K562 (cell line): ENCODE measurements around the gene DLST. TPM values are rescaled to one million over a fixed set of nuclear protein-coding genes. Genes with fewer than 3 reads are reported as not detected.

Experiments used
- ETV5 ChIP-seq: sonication (generic); formaldehyde crosslinking; IDR thresholded peaks from 2 replicates; pipeline ENCODE4 v1.4.0; 2020; ENCODE audit warnings: low read depth, mild to moderate bottlenecking, missing genetic modification reagents
- PHF8 ChIP-seq: fragments of 200-600 bp; sonication (generic); IDR thresholded peaks from 2 replicates; pipeline ENCODE4 v1.6.1; 2012; ENCODE audit warnings: mixed run types, mild to moderate bottlenecking, inconsistent platforms, low read length, moderate library complexity, borderline replicate concordance
- RBFOX2 ChIP-seq: fragments of 200-400 bp; formaldehyde crosslinking; IDR thresholded peaks from 2 replicates; pipeline ENCODE4 v1.6.1; 2017; ENCODE audit warnings: low read depth, mild to moderate bottlenecking, low read length, moderate library complexity
- ZNF785 ChIP-seq: fragments of 250-450 bp; sonication (Bioruptor Pico); IDR thresholded peaks from 2 replicates; pipeline ENCODE4 v1.4.0; 2020; ENCODE audit warnings: mild to moderate bottlenecking
- polyA plus RNA-seq, 8 experiments: library from polyadenylated mRNA; depleted of rRNA in 4 of 8; stranded (reverse) in 5 of 8; unstranded in 3 of 8; fragments of >200 nt; fragmentation: Nextera tagmentation in 2 of 8; fragmentation: Illumina TruSeq in 1 of 8; extraction: Ambion mirVana in 2 of 8; extraction: Trizol in 1 of 8; gene quantifications; 2 replicates each; pipeline versions ENCODE4 v1.2.1 to v1.2.3, GENCODE V29; 2011 to 2014; ENCODE audit warnings: inconsistent platforms in 1 of 8, missing spikeins in 1 of 8
- total RNA-seq, 7 experiments: library from RNA; depleted of rRNA in 6 of 7; stranded (reverse); fragments of >200 nt in 6 of 7; fragmentation: Illumina TruSeq in 2 of 7; extraction: Trizol in 2 of 7; gene quantifications; 2 replicates each; pipeline versions ENCODE4 v1.2.1 to v1.2.3, GENCODE V29; 2011 to 2021; ENCODE audit warnings: low replicate concordance in 1 of 7
- TF ChIP-seq, protein P1 (sequence below), 3 experiments: fragments of 200-800 bp in 1 of 3; sonication (Bioruptor generic) in 1 of 3; sonication (generic) in 1 of 3; formaldehyde crosslinking in 1 of 3; IDR thresholded peaks; 2 replicates each; pipeline versions ENCODE4 v1.6.1 to v1.8.0; 2016 to 2022; ENCODE audit warnings: mild to moderate bottlenecking in 2 of 3, missing compliant biosample characterization in 2 of 3, missing genetic modification characterization in 2 of 3, missing genetic modification reagents in 1 of 3
- TF ChIP-seq, protein P2 (sequence below): fragments of 200-800 bp; sonication (Bioruptor generic); IDR thresholded peaks from 2 replicates; pipeline ENCODE4 v1.6.1; 2017; ENCODE audit warnings: missing genetic modification characterization, missing compliant biosample characterization
- TF ChIP-seq, protein P3 (sequence below): sonication (generic); formaldehyde crosslinking; IDR thresholded peaks from 2 replicates; pipeline ENCODE4 v1.8.0; 2022; ENCODE audit warnings: missing genetic modification reagents, mild to moderate bottlenecking, moderate library complexity, borderline replicate concordance
- TF ChIP-seq, protein P4 (sequence below), 3 experiments: fragments of 200-800 bp in 1 of 3; fragments of 250-450 bp in 1 of 3; fragments of 450-650 bp in 1 of 3; sonication (Bioruptor Pico) in 1 of 3; sonication (Bioruptor generic) in 1 of 3; formaldehyde crosslinking in 1 of 3; IDR thresholded peaks; 2 replicates each; pipeline versions ENCODE4 v1.6.1 to v1.8.0; 2016 to 2022; ENCODE audit warnings: mild to moderate bottlenecking in 2 of 3, missing genetic modification characterization in 2 of 3, missing compliant biosample characterization in 1 of 3, moderate library complexity in 1 of 3

The DLST gene
- total and polyA plus RNA-seq, 9 of the 15 experiments (the other 6 are each of a cell fraction or from before 2014, with no cell fraction given): 3.0 to 73.7 (median 45.4) TPM

DNA sequence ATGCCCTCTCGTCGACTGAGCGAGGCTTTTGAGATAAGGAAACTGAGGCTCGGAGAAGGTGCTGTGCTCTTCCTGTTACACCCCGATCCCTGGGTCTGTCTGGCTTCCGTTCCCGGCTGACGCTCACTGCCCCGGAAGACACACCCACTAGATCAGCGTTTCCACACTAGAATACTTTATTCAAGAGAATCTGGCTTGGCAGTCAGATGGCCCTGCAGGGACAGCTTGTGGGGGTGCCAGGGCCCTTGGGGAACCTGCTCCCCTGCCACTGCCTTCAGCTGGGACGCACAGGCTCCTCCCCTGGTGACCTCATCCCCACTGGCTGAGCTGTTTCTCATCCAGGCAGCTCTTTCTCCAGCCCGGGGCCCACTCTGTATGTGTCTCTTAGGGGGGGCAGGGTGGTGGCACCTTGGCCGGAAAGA lies 60.0 kb downstream of the DLST start (continued):
- TF ChIP-seq, protein P1, sequence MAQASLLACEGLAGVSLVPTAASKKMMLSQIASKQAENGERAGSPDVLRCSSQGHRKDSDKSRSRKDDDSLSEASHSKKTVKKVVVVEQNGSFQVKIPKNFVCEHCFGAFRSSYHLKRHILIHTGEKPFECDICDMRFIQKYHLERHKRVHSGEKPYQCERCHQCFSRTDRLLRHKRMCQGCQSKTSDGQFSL (CRISPR knock-in tag; IDR thresholded peaks at IDR 0.05): peak; percentile 39; the same call in 1 of the 2 replicates
- TF ChIP-seq, protein P1 (tag; IDR thresholded peaks at IDR 0.05): no peak
- TF ChIP-seq, protein P2, sequence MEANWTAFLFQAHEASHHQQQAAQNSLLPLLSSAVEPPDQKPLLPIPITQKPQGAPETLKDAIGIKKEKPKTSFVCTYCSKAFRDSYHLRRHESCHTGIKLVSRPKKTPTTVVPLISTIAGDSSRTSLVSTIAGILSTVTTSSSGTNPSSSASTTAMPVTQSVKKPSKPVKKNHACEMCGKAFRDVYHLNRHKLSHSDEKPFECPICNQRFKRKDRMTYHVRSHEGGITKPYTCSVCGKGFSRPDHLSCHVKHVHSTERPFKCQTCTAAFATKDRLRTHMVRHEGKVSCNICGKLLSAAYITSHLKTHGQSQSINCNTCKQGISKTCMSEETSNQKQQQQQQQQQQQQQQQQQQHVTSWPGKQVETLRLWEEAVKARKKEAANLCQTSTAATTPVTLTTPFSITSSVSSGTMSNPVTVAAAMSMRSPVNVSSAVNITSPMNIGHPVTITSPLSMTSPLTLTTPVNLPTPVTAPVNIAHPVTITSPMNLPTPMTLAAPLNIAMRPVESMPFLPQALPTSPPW (CRISPR knock-in tag): peak; percentile 36; the same call in 1 of the 2 replicates
- TF ChIP-seq RBFOX2: peak; percentile 36; the same call in 1 of the 2 replicates
- no peak for TF ChIP-seq ZNF785 (CRISPR knock-in tag)
- TF ChIP-seq, protein P3, sequence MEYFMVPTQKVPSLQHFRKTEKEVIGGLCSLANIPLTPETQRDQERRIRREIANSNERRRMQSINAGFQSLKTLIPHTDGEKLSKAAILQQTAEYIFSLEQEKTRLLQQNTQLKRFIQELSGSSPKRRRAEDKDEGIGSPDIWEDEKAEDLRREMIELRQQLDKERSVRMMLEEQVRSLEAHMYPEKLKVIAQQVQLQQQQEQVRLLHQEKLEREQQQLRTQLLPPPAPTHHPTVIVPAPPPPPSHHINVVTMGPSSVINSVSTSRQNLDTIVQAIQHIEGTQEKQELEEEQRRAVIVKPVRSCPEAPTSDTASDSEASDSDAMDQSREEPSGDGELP (CRISPR knock-in tag): peak; percentile 85; the same call in 1 of the 2 replicates
- TF ChIP-seq, protein P4, sequence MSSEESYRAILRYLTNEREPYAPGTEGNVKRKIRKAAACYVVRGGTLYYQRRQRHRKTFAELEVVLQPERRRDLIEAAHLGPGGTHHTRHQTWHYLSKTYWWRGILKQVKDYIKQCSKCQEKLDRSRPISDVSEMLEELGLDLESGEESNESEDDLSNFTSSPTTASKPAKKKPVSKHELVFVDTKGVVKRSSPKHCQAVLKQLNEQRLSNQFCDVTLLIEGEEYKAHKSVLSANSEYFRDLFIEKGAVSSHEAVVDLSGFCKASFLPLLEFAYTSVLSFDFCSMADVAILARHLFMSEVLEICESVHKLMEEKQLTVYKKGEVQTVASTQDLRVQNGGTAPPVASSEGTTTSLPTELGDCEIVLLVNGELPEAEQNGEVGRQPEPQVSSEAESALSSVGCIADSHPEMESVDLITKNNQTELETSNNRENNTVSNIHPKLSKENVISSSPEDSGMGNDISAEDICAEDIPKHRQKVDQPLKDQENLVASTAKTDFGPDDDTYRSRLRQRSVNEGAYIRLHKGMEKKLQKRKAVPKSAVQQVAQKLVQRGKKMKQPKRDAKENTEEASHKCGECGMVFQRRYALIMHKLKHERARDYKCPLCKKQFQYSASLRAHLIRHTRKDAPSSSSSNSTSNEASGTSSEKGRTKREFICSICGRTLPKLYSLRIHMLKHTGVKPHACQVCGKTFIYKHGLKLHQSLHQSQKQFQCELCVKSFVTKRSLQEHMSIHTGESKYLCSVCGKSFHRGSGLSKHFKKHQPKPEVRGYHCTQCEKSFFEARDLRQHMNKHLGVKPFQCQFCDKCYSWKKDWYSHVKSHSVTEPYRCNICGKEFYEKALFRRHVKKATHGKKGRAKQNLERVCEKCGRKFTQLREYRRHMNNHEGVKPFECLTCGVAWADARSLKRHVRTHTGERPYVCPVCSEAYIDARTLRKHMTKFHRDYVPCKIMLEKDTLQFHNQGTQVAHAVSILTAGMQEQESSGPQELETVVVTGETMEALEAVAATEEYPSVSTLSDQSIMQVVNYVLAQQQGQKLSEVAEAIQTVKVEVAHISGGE (CRISPR knock-in tag; IDR thresholded peaks at IDR 0.05): 0 out of 6 replicates have a peak, but pooled peaks of 1 of the 3 experiments have one; percentile 38
- 0 out of 2 replicates have a peak, but pooled peaks have one; percentile 29 for TF ChIP-seq ETV5 (CRISPR knock-in tag)
- peak; percentile 26; the same call in 1 of the 2 replicates for TF ChIP-seq PHF8
